GM19463 (cell line): ENCODE data around the gene ACRBP.
A peak's percentile ranks its signal among the peaks of the same experiment; 100 is the strongest.

ENCODE experiments used
- ATAC-seq: cut with Tn5 transposase; IDR thresholded peaks from one replicate; pipeline ENCODE4 v1.9.1; 2021; ENCODE audit warnings: mild to moderate bottlenecking, moderate library complexity; ENCODE audit not compliant: unreplicated experiment

The ACRBP gene

GRCh38 chr12:6650832-6651231 lies 3.6 kb upstream of the ACRBP start:
- ATAC-seq = no peak

DNA sequence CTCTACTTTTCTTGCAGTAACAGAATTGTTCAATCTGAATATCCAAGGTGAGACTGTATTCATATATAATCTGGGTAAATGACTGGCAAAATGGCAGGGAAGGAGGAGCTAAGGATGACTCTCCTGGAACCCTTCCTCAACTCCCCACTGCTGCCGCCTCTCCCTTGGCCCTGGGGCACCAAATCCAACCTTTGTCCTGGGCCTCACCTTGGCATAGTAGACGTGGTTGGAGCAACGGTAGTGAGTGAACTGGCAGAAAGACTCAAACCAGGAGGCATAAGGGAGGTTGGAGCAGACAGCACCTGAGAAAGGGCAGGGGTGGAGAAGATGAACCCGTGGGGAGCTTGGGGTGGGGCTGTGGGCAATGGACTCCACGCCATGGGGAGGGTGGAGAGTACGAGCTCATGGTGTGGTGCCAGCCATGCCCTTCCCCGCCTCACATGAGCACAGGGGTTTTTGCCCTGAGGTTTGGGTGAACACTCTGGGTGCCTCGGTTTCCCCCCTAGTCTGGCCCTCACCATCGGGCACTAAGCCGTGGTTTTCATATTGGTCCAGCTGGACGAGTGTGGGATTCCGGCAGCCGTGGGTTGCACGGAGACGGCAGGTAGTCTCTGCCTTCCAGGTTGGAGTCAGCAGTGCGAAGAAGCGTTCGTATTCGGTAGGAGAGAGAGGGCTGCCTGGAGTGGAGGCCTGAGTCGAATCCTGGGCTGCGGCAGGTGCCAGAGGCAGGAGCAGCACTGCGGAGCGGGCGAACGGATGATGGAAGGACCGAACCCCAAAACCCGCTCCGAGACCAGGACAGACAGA lies 753 bp downstream of the ACRBP start:
- no peak for ATAC-seq

- ATAC-seq = no peak
Measured at GRCh38 chr12:6644903-6645302, 2.3 kb downstream of the ACRBP start.

GRCh38 chr12:6644257-6644596 lies 3.0 kb downstream of the ACRBP start:
- ATAC-seq = no peak

DNA sequence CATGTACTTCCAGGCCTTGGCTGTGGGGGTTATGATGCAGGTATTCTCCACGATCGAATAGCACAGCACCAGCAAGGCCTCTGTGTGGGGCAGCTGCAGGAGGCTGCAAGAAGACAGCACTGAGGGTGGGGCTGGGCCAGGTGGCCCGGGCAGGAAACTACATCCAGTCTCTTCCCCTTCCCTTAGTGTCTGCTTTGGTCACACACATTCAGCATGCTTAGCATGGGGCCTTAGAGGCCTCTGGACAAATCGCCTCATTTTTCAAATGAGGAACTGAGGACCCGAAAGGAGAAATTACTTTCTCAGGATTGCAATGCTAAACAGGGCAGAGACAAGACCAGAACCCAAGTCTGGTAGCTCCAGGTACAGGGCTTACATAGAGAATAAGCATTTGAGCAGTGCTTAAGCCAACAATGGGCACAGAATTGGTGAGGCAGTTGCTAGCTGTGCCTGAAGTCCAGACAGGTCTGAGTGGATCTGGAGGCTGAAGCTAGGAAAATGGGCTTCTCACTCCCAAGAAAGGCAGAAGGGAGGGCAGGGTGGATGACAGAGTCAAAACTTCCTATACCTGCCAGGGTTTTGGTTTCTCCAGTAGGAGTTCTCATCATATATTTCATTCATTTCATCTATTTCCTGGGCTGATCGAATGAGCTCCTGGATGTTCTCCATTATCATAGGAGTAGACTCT lies 3.5 kb downstream of the ACRBP start:
- ATAC-seq = no peak

DNA sequence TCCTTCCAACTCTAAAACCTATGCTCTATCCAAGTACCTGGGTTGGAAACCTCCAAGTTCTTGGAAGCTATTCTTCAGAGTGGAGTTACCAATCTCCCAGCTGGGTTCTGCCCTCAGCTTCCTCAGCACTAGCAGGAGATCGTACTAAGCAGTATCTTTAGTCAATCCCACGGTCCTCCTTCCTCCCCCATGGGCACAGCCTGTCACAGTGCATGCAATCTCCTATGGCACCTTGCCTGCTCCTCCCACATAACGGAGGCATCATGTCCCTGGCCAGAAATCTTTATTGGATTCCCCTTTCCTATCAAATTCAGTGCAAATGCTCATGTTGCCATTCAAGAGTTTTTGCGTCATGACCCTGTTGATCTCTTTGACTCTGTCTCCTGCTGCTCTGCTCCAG lies 6.1 kb downstream of the ACRBP start:
- no peak for ATAC-seq

GRCh38 chr12:6640497-6640896 lies 6.7 kb downstream of the ACRBP start:
- ATAC-seq = no peak

GRCh38 chr12:6639151-6639801 lies 8.0 kb downstream of the ACRBP start:
- ATAC-seq = no peak

DNA sequence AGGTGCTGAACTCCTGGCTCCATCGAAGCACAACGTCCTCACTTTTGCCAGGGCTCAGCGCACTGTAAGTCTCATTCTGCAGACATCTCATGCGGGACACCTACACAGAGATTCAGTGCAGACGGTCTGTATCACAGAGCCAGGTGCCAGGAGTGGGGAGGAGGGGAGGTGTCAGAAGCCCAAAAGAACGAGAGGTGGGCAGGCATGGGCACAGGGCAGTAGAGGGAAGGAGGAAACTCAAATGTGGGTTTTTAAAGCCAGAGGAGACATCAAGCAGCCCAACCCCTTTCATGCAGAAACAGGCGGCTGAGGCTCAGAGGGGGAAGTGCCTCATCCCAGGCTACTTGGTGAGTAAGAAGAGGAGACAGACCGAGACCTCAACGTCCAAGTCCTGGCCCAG lies 8.9 kb downstream of the ACRBP start:
- ATAC-seq = no peak

GRCh38 chr12:6635856-6636531 lies 11.2 kb downstream of the ACRBP start, which contains the start of gene LPAR5:
Gene LPAR5 (minus strand): TSS chr12:6635959. CDS start chr12:6621248, 14,711 bp downstream.
- peak; percentile 52 for ATAC-seq

DNA sequence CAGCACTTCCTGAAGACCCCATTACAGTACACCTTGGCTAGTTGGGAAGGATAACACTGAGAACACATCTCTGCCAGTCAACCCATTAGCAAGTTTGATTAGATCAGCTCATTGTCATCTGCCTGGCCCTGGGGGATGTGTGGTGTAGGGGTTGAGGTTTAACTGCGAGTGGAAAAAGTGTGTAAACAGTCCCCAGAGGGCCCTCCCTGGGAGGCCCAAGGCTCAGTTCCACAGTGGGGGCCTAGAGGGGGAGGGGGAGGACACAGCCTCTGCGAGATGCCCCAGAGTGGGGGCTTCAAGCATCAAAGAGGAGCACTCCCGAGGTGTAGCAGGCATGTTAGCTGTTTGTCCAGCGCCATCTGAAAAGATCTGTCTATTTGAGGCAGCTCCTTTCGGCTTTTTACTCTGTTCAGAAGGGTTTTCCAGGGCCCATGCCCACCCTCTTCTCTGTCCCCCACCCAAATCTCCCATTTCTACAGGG lies 11.8 kb downstream of the ACRBP start:
- ATAC-seq = no peak

DNA sequence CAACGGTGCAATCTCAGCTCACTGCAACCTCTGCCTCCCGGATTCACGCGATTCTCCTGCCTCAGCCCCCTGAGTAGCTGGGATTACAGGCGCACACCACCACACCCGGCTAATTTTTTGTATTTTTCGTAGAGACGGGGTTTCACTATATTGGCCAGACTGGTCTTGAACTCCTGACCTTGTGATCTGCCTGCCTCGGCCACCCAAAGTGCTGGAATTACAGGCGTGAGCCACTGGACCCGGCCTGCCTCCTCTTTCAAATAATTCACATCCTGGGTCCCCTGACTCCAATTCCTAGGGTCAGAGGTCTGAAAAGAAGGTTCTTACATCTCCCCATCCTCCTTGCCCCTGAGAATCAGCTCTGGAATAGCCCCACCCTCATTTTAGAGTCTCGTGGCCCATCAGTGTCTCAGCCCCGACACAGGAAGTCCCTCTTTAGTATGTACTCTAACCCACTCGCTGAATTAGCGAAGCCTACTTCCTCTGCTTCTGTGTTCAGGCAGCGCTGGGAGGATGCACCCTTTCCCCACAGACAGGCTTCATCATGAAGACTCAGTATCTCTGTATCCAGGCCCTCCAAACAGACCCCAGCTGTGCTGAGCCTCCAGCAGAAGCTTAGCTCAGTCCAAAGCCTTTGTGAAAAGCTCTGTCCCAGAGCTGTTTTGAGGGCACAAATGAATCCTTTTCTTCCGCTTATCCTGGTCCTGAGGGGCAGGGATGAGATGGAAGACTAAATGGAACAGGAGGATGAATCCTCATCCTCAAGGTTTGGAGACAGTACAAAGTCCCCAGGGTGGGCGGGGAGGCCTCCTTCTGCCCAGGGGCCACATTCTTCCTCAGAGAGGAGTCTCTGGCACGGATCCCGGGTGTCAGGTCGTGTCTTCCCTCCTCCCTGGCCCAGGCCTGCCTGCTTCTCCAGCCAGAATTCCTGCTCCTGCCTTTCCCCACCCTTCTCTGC lies 14.9 kb downstream of the ACRBP start:
- peak; percentile 49 for ATAC-seq

- ATAC-seq = no peak
Measured at GRCh38 chr12:6631549-6631961, 15.7 kb downstream of the ACRBP start.

DNA sequence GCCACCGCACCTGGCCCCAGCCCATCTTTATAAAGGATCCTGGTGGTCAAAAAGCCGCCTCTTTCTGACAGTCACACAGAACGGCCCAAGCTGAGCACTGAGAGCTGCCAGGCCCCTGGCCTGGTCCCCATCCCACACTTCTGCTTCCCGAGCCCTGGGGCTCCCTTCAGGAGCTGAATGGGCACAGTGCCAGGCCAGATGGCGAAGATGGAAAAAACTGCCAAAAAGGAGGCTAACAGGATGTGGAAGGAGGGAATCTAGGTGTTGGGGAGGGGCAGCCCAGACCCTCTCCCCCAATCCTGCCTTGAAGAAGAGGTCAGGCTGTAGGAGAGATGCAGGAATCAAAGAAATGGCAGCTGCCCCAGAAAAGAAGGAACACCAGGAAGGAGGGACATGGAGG lies 16.5 kb downstream of the ACRBP start:
- ATAC-seq = no peak

GRCh38 chr12:6627616-6628015 lies 19.6 kb downstream of the ACRBP start:
- ATAC-seq = no peak

GRCh38 chr12:6626654-6627283 lies 20.5 kb downstream of the ACRBP start:
- ATAC-seq = no peak

GRCh38 chr12:6620885-6621274 lies 26.4 kb downstream of the ACRBP start:
- ATAC-seq = no peak

GRCh38 chr12:6620137-6620884 lies 26.9 kb downstream of the ACRBP start:
- no peak for ATAC-seq
